HepG2 (cell line): ENCODE measurements around the gene LIMS2. TPM values are rescaled to one million over a fixed set of nuclear protein-coding genes. Genes with fewer than 3 reads are reported as not detected.

ENCODE experiments used
- FLYWCH1 ChIP-seq: sonication (generic); formaldehyde crosslinking; IDR thresholded peaks from 2 replicates; pipeline ENCODE4 v1.8.1; 2023; ENCODE audit warnings: mild to moderate bottlenecking, missing genetic modification reagents
- GABPA ChIP-seq, 2 experiments: IDR thresholded peaks; 2 replicates each; pipeline ENCODE4 v1.6.1; 2011 to 2016; ENCODE audit warnings: low read depth in 2 of 2, low read length in 1 of 2, missing biosample characterization in 1 of 2, missing genetic modification characterization in 1 of 2
- NBN ChIP-seq: fragments of 450-650 bp; conservative IDR thresholded peaks from 2 replicates; pipeline ENCODE4 v1.6.1; 2017
- NFRKB ChIP-seq: fragments of 450-650 bp; IDR thresholded peaks from 2 replicates; pipeline ENCODE4 v1.6.1; 2017
- NKX3-1 ChIP-seq: sonication (generic); formaldehyde crosslinking; IDR thresholded peaks from 2 replicates; pipeline ENCODE4 v1.5.0; 2020; ENCODE audit warnings: missing genetic modification reagents
- PAXIP1 ChIP-seq: sonication (generic); formaldehyde crosslinking; conservative IDR thresholded peaks from 2 replicates; pipeline ENCODE4 v1.4.0; 2020; ENCODE audit warnings: mild to moderate bottlenecking, missing genetic modification reagents, moderate library complexity
- PHF21A ChIP-seq: sonication (generic); formaldehyde crosslinking; IDR thresholded peaks from 2 replicates; pipeline ENCODE4 v1.5.0; 2020; ENCODE audit warnings: mild to moderate bottlenecking, missing genetic modification reagents
- TAF1 ChIP-seq: sonication (generic); formaldehyde crosslinking; IDR thresholded peaks from 2 replicates; pipeline ENCODE4 v1.4.0; 2020; ENCODE audit warnings: missing genetic modification reagents
- TCF7 ChIP-seq: sonication (generic); IDR thresholded peaks from 2 replicates; pipeline ENCODE4 v1.6.1; 2016; ENCODE audit warnings: antibody characterized with exemption, low read depth
- ZBTB49 ChIP-seq: sonication (generic); formaldehyde crosslinking; IDR thresholded peaks from 2 replicates; pipeline ENCODE4 v1.4.0; 2020; ENCODE audit warnings: missing genetic modification reagents, borderline replicate concordance
- ZEB1 ChIP-seq: IDR thresholded peaks from 2 replicates; pipeline ENCODE4 v1.6.1; 2012; ENCODE audit warnings: mild to moderate bottlenecking, low read depth, inconsistent platforms; ENCODE audit not compliant: insufficient replicate concordance
- ZFP36 ChIP-seq: fragments of 150-350 bp; IDR thresholded peaks from 2 replicates; pipeline ENCODE4 v1.6.1; 2018; ENCODE audit warnings: borderline replicate concordance, low read length, low read depth; ENCODE audit not compliant: partially characterized antibody
- ZNF326 ChIP-seq: sonication (generic); formaldehyde crosslinking; IDR thresholded peaks from 2 replicates; pipeline ENCODE4 v1.4.0; 2020; ENCODE audit warnings: missing genetic modification reagents, borderline replicate concordance
- ZNF414 ChIP-seq: sonication (generic); formaldehyde crosslinking; IDR thresholded peaks from 2 replicates; pipeline ENCODE4 v1.5.0; 2020; ENCODE audit warnings: missing genetic modification reagents
- ZNF549 ChIP-seq: sonication (generic); formaldehyde crosslinking; IDR thresholded peaks from 2 replicates; pipeline ENCODE4 v1.5.0; 2020; ENCODE audit warnings: missing genetic modification reagents
- ZNF557 ChIP-seq: sonication (generic); formaldehyde crosslinking; IDR thresholded peaks from 2 replicates; pipeline ENCODE4 v1.4.0; 2020; ENCODE audit warnings: missing genetic modification reagents
- ZNF580 ChIP-seq: IDR thresholded peaks from 2 replicates; pipeline ENCODE4 v1.6.1; 2016; ENCODE audit warnings: low read depth, borderline replicate concordance
- ZNF614 ChIP-seq: IDR thresholded peaks from 2 replicates; pipeline ENCODE4 v1.6.1; 2018; ENCODE audit warnings: missing biosample characterization, missing genetic modification reagents, inconsistent platforms, borderline replicate concordance
- ZNF703 ChIP-seq: sonication (generic); formaldehyde crosslinking; IDR thresholded peaks from 2 replicates; pipeline ENCODE4 v1.5.1; 2020; ENCODE audit warnings: missing genetic modification reagents, mild to moderate bottlenecking, moderate library complexity, borderline replicate concordance
- ZNF781 ChIP-seq: sonication (generic); formaldehyde crosslinking; IDR thresholded peaks from 2 replicates; pipeline ENCODE4 v1.5.1; 2020; ENCODE audit warnings: borderline replicate concordance, mild to moderate bottlenecking, missing genetic modification reagents; ENCODE audit errors: not compliant biosample characterization
- ZNF816 ChIP-seq: sonication (generic); formaldehyde crosslinking; IDR thresholded peaks from 2 replicates; pipeline ENCODE4 v1.8.0; 2022; ENCODE audit warnings: missing genetic modification reagents, mild to moderate bottlenecking, borderline replicate concordance
- ZNF878 ChIP-seq: sonication (generic); formaldehyde crosslinking; IDR thresholded peaks from 2 replicates; pipeline ENCODE4 v1.8.1; 2023; ENCODE audit warnings: mild to moderate bottlenecking, missing genetic modification reagents, moderate library complexity
- ZNF883 ChIP-seq: sonication (generic); formaldehyde crosslinking; IDR thresholded peaks from 2 replicates; pipeline ENCODE4 v1.5.1; 2020; ENCODE audit warnings: mild to moderate bottlenecking, missing genetic modification reagents; ENCODE audit errors: not compliant biosample characterization
- ZSCAN29 ChIP-seq: sonication (generic); formaldehyde crosslinking; conservative IDR thresholded peaks from 2 replicates; pipeline ENCODE4 v1.4.0; 2020; ENCODE audit warnings: mild to moderate bottlenecking, missing genetic modification reagents
- polyA plus RNA-seq, 8 experiments: library from polyadenylated mRNA; depleted of rRNA in 3 of 8; stranded (reverse) in 7 of 8; unstranded in 1 of 8; fragments of >200 nt; fragmentation: Illumina TruSeq in 4 of 8; extraction: Trizol in 4 of 8; gene quantifications; 2 replicates each; pipeline versions ENCODE4 v1.2.1 to v1.2.3, GENCODE V29; 2011 to 2016; ENCODE audit warnings: low read depth in 4 of 8, missing spikeins in 1 of 8, mixed read lengths in 1 of 8; ENCODE audit not compliant: insufficient read depth in 1 of 8
- total RNA-seq, 5 experiments: library from RNA; depleted of rRNA; stranded (reverse); fragments of >200 nt; fragmentation: Illumina TruSeq; extraction: Trizol; gene quantifications; 2 replicates each; pipeline ENCODE4 v1.2.3, GENCODE V29; 2016; ENCODE audit warnings: low read depth in 1 of 5

The LIMS2 gene
- total and polyA plus RNA-seq, 2 of the 13 experiments (the other 11 are each of a cell fraction or from before 2014, with no cell fraction given): 1.0 to 1.9 TPM

GRCh38 chr2:127702395-127703009, 27.2 kb upstream of the LIMS2 start (continued):
- TF ChIP-seq PAXIP1 (CRISPR knock-in tag) (peak; percentile 31; the same call in 1 of the 2 replicates), NFRKB (no peak), GABPA (IDR thresholded peaks at IDR 0.05; ENCODE audit: low read depth, low read length) (no peak), GABPA (CRISPR knock-in tag; IDR thresholded peaks at IDR 0.05; ENCODE audit: low read depth) (peak; percentile 0; the same call in 1 of the 2 replicates), ZNF614 (CRISPR knock-in tag) (no peak), NKX3-1 (CRISPR knock-in tag) (0 out of 2 replicates have a peak, but pooled peaks have one; percentile 15), ZNF703 (CRISPR knock-in tag) (no peak), FLYWCH1 (CRISPR knock-in tag) (peak; percentile 52; the same call in 1 of the 2 replicates), ZFP36 (no peak), ZBTB49 (CRISPR knock-in tag) (no peak), ZSCAN29 (CRISPR knock-in tag) (0 out of 2 replicates have a peak, but pooled peaks have one; percentile 58), TCF7 (no peak), ZNF557 (CRISPR knock-in tag) (no peak), ZNF326 (CRISPR knock-in tag) (no peak), ZEB1 (peak; percentile 19), ZNF883 (no peak), ZNF816 (CRISPR knock-in tag) (peak; percentile 71; the same call in 1 of the 2 replicates), ZNF878 (CRISPR knock-in tag) (peak; percentile 47; the same call in 1 of the 2 replicates), ZNF549 (CRISPR knock-in tag) (no peak), NBN (no peak), ZNF580 (CRISPR knock-in tag) (no peak), ZNF781 (CRISPR knock-in tag) (no peak), PHF21A (peak; percentile 5; the same call in 1 of the 2 replicates), TAF1 (CRISPR knock-in tag) (no peak), ZNF414 (CRISPR knock-in tag) (peak; percentile 50; the same call in 1 of the 2 replicates)
